GM23338 (cell line): ENCODE data around the gene WFDC6. TPM values are rescaled to one million over a fixed set of nuclear protein-coding genes. Genes with fewer than 3 reads are reported as not detected.

Source experiments
- CTCF ChIP-seq, 2 experiments: fragments of 200-600 bp in 1 of 2; sonication (generic) in 1 of 2; conservative IDR thresholded peaks; 2 replicates each; pipeline versions ENCODE4 v1.5.1 to v1.6.1; 2016 to 2017; ENCODE audit warnings: antibody characterized with exemption in 2 of 2, low read depth in 2 of 2, mild to moderate bottlenecking in 2 of 2, moderate library complexity in 1 of 2
- NANOG ChIP-seq: IDR thresholded peaks from 2 replicates; pipeline ENCODE4 v1.6.1; 2016; ENCODE audit warnings: antibody characterized with exemption, borderline replicate concordance
- ZNF114 ChIP-seq: fragments of 250-450 bp; sonication (Bioruptor Pico); IDR thresholded peaks from 2 replicates; pipeline ENCODE4 v1.5.0; 2020; ENCODE audit warnings: mild to moderate bottlenecking, moderate library complexity
- ZNF462 ChIP-seq: fragments of 250-450 bp; sonication (Bioruptor Pico); IDR thresholded peaks from 2 replicates; pipeline ENCODE4 v1.5.0; 2020; ENCODE audit warnings: mild to moderate bottlenecking, moderate library complexity
- polyA plus RNA-seq: library from polyadenylated mRNA; unstranded; fragments of >200 nt; fragmentation: Nextera tagmentation; extraction: Ambion mirVana; gene quantifications from 2 replicates; pipeline ENCODE4 v1.2.1, GENCODE V29; 2016
- small RNA-seq: library from RNA; depleted of rRNA; stranded (forward); fragments of <200 nt; gene quantifications from one replicate; pipeline ENCODE3, GENCODE V24; 2014; ENCODE audit warnings: low replicate concordance
- total RNA-seq: library from RNA; depleted of rRNA; stranded (reverse); fragments of >200 nt; shearing (Covaris generic); gene quantifications from 2 replicates; pipeline ENCODE4 v1.2.3, GENCODE V29; 2014; rRNA removed

Gene WFDC6
- total and polyA plus RNA-seq, 2 experiments from 2014 or later, result not detected

GRCh38 chr20:45484676-45485075 lies 54.6 kb downstream of the WFDC6 start (continued):
- TF ChIP-seq ZNF462 (CRISPR knock-in tag) (no peak), ZNF114 (CRISPR knock-in tag) (no peak), NANOG (no peak), CTCF (conservative IDR thresholded peaks at IDR 0.05; ENCODE audit: low read depth in 2 of 2) (no peak)

Small RNA genes lying within 50 kb of the gene (small RNA-seq; reads per million reads assigned to genes)
- gene AL031663.1 (not detected), gene HSPD1P21 (not detected), gene RNA5SP485 (not detected)

Other genes starting within 250 kb of the WFDC6 start
- 0.66 and 1.4 TPM in 2 replicates for gene RBPJL, start 232.6 kb downstream of the WFDC6 start, total RNA-seq
- gene RBPJL, start 232.6 kb downstream of the WFDC6 start, polyA plus RNA-seq, result 0.42 and 0.44 TPM in 2 replicates
- gene MATN4, start 231.2 kb downstream of the WFDC6 start, total RNA-seq, result 4.2 and 5.1 TPM in 2 replicates
- 3.3 and 4.0 TPM in 2 replicates for gene MATN4, start 231.2 kb downstream of the WFDC6 start, polyA plus RNA-seq
- 35.4 and 39.9 TPM in 2 replicates for gene SDC4, start 191.1 kb downstream of the WFDC6 start, total RNA-seq
- gene SDC4, start 191.1 kb downstream of the WFDC6 start, polyA plus RNA-seq, result 28.5 and 29.7 TPM in 2 replicates
- 12.5 and 21.5 TPM in 2 replicates for gene SYS1, start 176.3 kb downstream of the WFDC6 start, total RNA-seq
- gene SYS1, start 176.3 kb downstream of the WFDC6 start, polyA plus RNA-seq, result 6.9 and 7.9 TPM in 2 replicates
- not detected in 2 replicates for gene TP53TG5, start 161.2 kb downstream of the WFDC6 start, total RNA-seq
- not detected in 2 replicates for gene TP53TG5, start 161.2 kb downstream of the WFDC6 start, polyA plus RNA-seq
- 25.8 and 28.0 TPM in 2 replicates for gene DBNDD2, start 131.2 kb downstream of the WFDC6 start, total RNA-seq
- 62.5 and 64.4 TPM in 2 replicates for gene DBNDD2, start 131.2 kb downstream of the WFDC6 start, polyA plus RNA-seq
- gene PIGT, start 123.3 kb downstream of the WFDC6 start, total RNA-seq, result 55.5 and 63.1 TPM in 2 replicates
- 48.2 and 48.4 TPM in 2 replicates for gene PIGT, start 123.3 kb downstream of the WFDC6 start, polyA plus RNA-seq
- gene WFDC2, start 69.7 kb downstream of the WFDC6 start, total RNA-seq, result 27.2 and 28.0 TPM in 2 replicates
- gene WFDC2, start 69.7 kb downstream of the WFDC6 start, polyA plus RNA-seq, result 155 and 161 TPM in 2 replicates
- gene SPINT3, start 23.9 kb downstream of the WFDC6 start, total RNA-seq, result not detected in 2 replicates
- gene SPINT3, start 23.9 kb downstream of the WFDC6 start, polyA plus RNA-seq, result not detected in 2 replicates
- 0.04 TPM in 1 of 2 replicates, not detected in the other for gene EPPIN, start 7.9 kb upstream of the WFDC6 start, total RNA-seq
- gene EPPIN, start 7.9 kb upstream of the WFDC6 start, polyA plus RNA-seq, result 0.23 and 0.78 TPM in 2 replicates
- gene WFDC8, start 39.8 kb upstream of the WFDC6 start, total RNA-seq, result not detected in 2 replicates
- 0.23 TPM in 1 of 2 replicates, not detected in the other for gene WFDC8, start 39.8 kb upstream of the WFDC6 start, polyA plus RNA-seq
- not detected in 2 replicates for gene WFDC10A, start 90.3 kb upstream of the WFDC6 start, total RNA-seq
- 0.43 TPM in 1 of 2 replicates, not detected in the other for gene WFDC10A, start 90.3 kb upstream of the WFDC6 start, polyA plus RNA-seq
- gene WFDC9, start 91.8 kb upstream of the WFDC6 start, total RNA-seq, result not detected in 2 replicates
- gene WFDC9, start 91.8 kb upstream of the WFDC6 start, polyA plus RNA-seq, result not detected in 2 replicates
- not detected in 2 replicates for gene WFDC11, start 130.8 kb upstream of the WFDC6 start, total RNA-seq
- 0.87 TPM in 1 of 2 replicates, not detected in the other for gene WFDC11, start 130.8 kb upstream of the WFDC6 start, polyA plus RNA-seq
- not detected in 2 replicates for gene WFDC13, start 162.6 kb upstream of the WFDC6 start, total RNA-seq
- not detected in 2 replicates for gene WFDC13, start 162.6 kb upstream of the WFDC6 start, polyA plus RNA-seq
- gene WFDC10B, start 165.5 kb upstream of the WFDC6 start, total RNA-seq, result not detected in 2 replicates
- 0.50 and 1.0 TPM in 2 replicates for gene WFDC10B, start 165.5 kb upstream of the WFDC6 start, polyA plus RNA-seq
- not detected in 2 replicates for gene SPINT4, start 182.9 kb upstream of the WFDC6 start, total RNA-seq
- not detected in 2 replicates for gene SPINT4, start 182.9 kb upstream of the WFDC6 start, polyA plus RNA-seq